Heart right ventricle (tissue), 16 donors: ENCODE results near the gene MBL2. TPM values are rescaled to one million over a fixed set of nuclear protein-coding genes. Genes with fewer than 3 reads are reported as not detected.

Experiments used
- ATAC-seq, 8 donors: fragments of 200-7000 bp; cut with Tn5 transposase; one replicate each; pipeline ENCODE4 v1.9.1; 2020; ENCODE audit warnings: mild to moderate bottlenecking in 8 of 8, moderate library complexity in 8 of 8, moderate number of reproducible peaks in 1 of 8
- DNase-seq, 2 donors: peaks; one replicate each; pipeline ENCODE4 v3.0.0-alpha.2; 2020
- H3K27ac ChIP-seq, 10 donors: fragments of 200-600 bp; sonication (generic) in 2 of 10; one replicate each; pipeline versions ENCODE4 v1.5.0 to v1.8.0; 2020 to 2022; ENCODE audit warnings: mild to moderate bottlenecking in 3 of 10
- H3K27me3 ChIP-seq, 7 donors: fragments of 200-600 bp; one replicate each; pipeline ENCODE4 v1.8.0; 2021 to 2022; ENCODE audit warnings: mild to moderate bottlenecking in 2 of 7
- H3K36me3 ChIP-seq, 9 donors: fragments of 200-600 bp; sonication (generic) in 1 of 9; one replicate each; pipeline versions ENCODE4 v1.5.0 to v1.8.0; 2020 to 2022; ENCODE audit warnings: mild to moderate bottlenecking in 2 of 9
- H3K4me1 ChIP-seq, 9 donors: fragments of 200-600 bp; sonication (generic) in 1 of 9; one replicate each; pipeline versions ENCODE4 v1.5.0 to v1.8.0; 2020 to 2022; ENCODE audit warnings: mild to moderate bottlenecking in 4 of 9
- H3K4me3 ChIP-seq, 10 donors: fragments of 200-600 bp; sonication (generic) in 2 of 10; one replicate each; pipeline versions ENCODE4 v1.5.0 to v1.8.0; 2020 to 2022; ENCODE audit warnings: mild to moderate bottlenecking in 7 of 10, moderate library complexity in 2 of 10
- H3K9me3 ChIP-seq, 11 donors: fragments of 200-600 bp in 10 of 11; sonication (generic) in 2 of 11; one replicate each; pipeline versions ENCODE4 v1.5.0 to v1.8.0; 2013 to 2022; ENCODE audit warnings: mild to moderate bottlenecking in 2 of 11, control low read depth in 1 of 11, moderate library complexity in 1 of 11
- WGBS, 2 donors: extraction: QIAGEN DNeasy Blood & Tissue Kit; methylation state at CpG; one replicate each; pipeline ENCODE4 v1.1.7; 2013; ENCODE audit warnings: inconsistent platforms in 1 of 2; 5-methylcytosine and 5-hydroxymethylcytosine counted together
- intact Hi-C, 10 donors: fragments of 100-400 bp; cut with DNase I; formaldehyde crosslinking; loops; one replicate each; pipeline versions ENCODE4 v1.11.1 to v1.14.2; 2022
- long read RNA-seq, 3 donors: library from polyadenylated mRNA; unstranded; transcript quantifications; one replicate each; pipeline ENCODE4 v2.0.0, GENCODE V29; 2020 to 2021
- polyA plus RNA-seq, 2 donors: library from polyadenylated mRNA; stranded (reverse); fragments of 200-250 nt; gene quantifications; one replicate each; pipeline ENCODE4 v1.2.3, GENCODE V29; 2013
- total RNA-seq, 10 donors: library from RNA; stranded (reverse); fragmentation: NEBNext Ultra II Directional in 3 of 10; extraction: Animal tissue kit (Norgen Biotek cat#: 25700) in 3 of 10; gene quantifications; one replicate each; pipeline versions ENCODE4 v1.2.1 to v1.2.4, GENCODE V29; 2021 to 2023
- TF ChIP-seq, protein P1 (sequence below), 9 donors: fragments of 200-600 bp; sonication (generic) in 2 of 9; IDR thresholded peaks; one replicate each; pipeline versions ENCODE4 v1.5.0 to v1.8.0; 2021 to 2022; ENCODE audit warnings: antibody characterized with exemption in 9 of 9, mild to moderate bottlenecking in 5 of 9, moderate library complexity in 1 of 9
- donor health status: Arrhythmogenic right ventricular cardiomyopathy.
- donor health status: ischemic (EF 13 %, LVEDD 7.1; RV severe dilation, severe dysfunction).
- donor health status: healthy with polysubstance abuse.
- donor health status: DM: no; HTN: yes; CAD: no.
- donor health status: DM: no; HTN: no; CAD: no.
- donor health status: ischemic (EF 25% LVEDD 6.9; RV normal size, moderate dysfunction).
- donor health status: ischemic (EF 25% LVEDD 5.7; RV mildly dilated, moderate dysfunction).
- donor health status: healthy.
- donor health status: DM: yes; HTN: yes; CAD: no.
- donor health status: Ischemic cardiomyopathy.
- donor health status: ischemic (EF 35%, LVEDD 5.7; RV mildly dilated, moderate dysfunction).
- donor health status: nonischemic (EF 11% LVEDD 7.7; RV severe dilation, severe dysfunction).
- donor health status: DM: yes; HTN: yes; CAD: no.
- donor health status: PGD.
- donor health status: ischemic (EF 29% LVEDD 5.4; RV normal size, mild dysfunction).
- donor health status: nonischemic (EF 23%, LVEDD 6.1; RV moderate dilation, normal function).

The MBL2 gene
- total RNA-seq (not detected), polyA plus RNA-seq (not detected)
- long read RNA-seq, donor 1: 0 reads
- long read RNA-seq, donor 2: 0 reads
- long read RNA-seq, donor 3: 0 reads

DNA sequence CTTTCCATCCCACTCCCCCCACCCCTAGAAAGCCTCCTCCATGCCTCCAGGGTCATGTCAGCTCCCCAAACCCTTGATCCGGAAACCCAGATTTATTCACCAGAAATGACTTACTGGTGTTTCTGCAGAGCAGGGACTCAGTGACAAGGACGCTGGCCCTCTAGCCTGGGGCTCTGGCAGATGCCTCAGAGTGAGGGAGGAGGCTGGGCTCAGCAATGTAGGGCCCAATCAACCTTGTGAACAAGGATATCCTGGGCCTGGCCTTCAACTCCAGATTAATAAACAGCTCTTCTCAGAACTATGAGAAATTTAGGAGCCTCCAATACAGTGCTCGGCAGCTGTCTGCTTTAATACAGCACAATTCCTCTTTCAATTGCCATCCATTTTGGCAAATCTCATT, at the start of gene MBL2:
MBL2 (minus strand) TSS at position 162 of the 400 bp plus-strand sequence. CDS start 1,149 bp downstream, outside the sequence.
- Histone ChIP-seq H3K9me3 (no peaks in the 10 kb centered on the region), H3K36me3 (no peaks in the 10 kb centered on the region), H3K4me1 (no peaks in the 10 kb centered on the region), H3K4me3 (no peak within 1 kb of the TSS), H3K27me3 (no peaks in the 10 kb centered on the region), H3K27ac (no peak within 1 kb of the TSS)
- WGBS, 2 donors: 82 to 86% methylated on average over 3 of the region's 3 CpGs
- ATAC-seq (no peak), DNase-seq (no peak)
- TF ChIP-seq, protein P1, sequence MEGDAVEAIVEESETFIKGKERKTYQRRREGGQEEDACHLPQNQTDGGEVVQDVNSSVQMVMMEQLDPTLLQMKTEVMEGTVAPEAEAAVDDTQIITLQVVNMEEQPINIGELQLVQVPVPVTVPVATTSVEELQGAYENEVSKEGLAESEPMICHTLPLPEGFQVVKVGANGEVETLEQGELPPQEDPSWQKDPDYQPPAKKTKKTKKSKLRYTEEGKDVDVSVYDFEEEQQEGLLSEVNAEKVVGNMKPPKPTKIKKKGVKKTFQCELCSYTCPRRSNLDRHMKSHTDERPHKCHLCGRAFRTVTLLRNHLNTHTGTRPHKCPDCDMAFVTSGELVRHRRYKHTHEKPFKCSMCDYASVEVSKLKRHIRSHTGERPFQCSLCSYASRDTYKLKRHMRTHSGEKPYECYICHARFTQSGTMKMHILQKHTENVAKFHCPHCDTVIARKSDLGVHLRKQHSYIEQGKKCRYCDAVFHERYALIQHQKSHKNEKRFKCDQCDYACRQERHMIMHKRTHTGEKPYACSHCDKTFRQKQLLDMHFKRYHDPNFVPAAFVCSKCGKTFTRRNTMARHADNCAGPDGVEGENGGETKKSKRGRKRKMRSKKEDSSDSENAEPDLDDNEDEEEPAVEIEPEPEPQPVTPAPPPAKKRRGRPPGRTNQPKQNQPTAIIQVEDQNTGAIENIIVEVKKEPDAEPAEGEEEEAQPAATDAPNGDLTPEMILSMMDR (IDR thresholded peaks at IDR 0.05): no peak
- intact Hi-C loops: no loop called here

DNA sequence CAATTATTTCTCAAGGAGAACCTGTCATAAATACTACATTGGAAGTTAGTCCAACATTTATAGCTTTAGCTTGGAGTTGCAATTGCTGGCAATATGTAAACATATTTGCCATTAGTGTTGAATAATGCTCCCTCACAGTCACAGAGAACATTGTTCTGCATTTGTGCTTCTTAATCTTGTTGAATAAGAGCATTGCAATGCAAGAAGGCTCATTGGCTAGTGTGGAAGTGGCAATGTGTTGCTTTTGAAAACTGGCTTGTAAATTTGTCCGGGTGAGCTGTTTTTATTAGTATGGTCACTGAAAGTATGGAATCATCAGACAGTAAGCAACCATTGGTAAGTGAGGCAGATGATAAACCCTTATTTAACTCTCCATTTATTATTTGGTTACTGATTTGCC, 47.7 kb upstream of the MBL2 start:
- Histone ChIP-seq H3K27ac (no peak overlapping the region), H3K36me3 (no peaks in the 10 kb centered on the region), H3K4me3 (no peak overlapping the region), H3K27me3 (no peaks in the 10 kb centered on the region), H3K9me3 (no peaks in the 10 kb centered on the region), H3K4me1 (no peaks in the 10 kb centered on the region)
- ATAC-seq (no peak), DNase-seq (no peak)
- WGBS, 2 donors: 70 to 76% methylated on average over 1 of the region's 1 CpG
- intact Hi-C loops: no loop called here
- TF ChIP-seq, protein P1 (IDR thresholded peaks at IDR 0.05): no peak

DNA sequence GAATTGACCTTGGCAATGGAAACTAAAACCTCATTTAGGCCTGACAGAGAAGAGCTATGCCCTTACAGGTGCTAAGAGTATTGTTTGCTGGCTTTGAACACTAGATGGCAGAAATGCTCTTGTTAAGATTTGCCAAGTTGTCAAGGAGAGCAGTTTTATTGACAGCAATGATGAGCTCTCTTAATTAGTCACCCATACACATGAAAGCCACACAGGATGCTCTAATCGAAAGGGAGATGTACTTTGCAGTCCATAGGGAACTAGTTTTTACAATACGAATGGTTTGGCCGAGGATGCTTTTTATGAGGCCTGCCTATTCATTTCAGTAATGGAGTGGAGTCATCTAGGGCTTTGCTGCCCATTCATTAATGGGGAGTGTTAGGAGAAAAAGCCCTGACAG, 45.4 kb upstream of the MBL2 start:
- peak in 2 of 8 donors; percentile 52 to 73 for ATAC-seq
- Histone ChIP-seq H3K27me3 (no peaks in the 10 kb centered on the region), H3K4me1 (no peaks in the 10 kb centered on the region), H3K36me3 (no peaks in the 10 kb centered on the region), H3K27ac (no peak overlapping the region), H3K9me3 (no peaks in the 10 kb centered on the region), H3K4me3 (no peak overlapping the region)
- WGBS, 2 donors: 34 to 40% methylated on average over 3 of the region's 3 CpGs
- TF ChIP-seq, protein P1 (IDR thresholded peaks at IDR 0.05): peak in 8 of 9 donors; percentile 6 to 58 (median 48)
- intact Hi-C loops: no loop called here
- no peak for DNase-seq

DNA sequence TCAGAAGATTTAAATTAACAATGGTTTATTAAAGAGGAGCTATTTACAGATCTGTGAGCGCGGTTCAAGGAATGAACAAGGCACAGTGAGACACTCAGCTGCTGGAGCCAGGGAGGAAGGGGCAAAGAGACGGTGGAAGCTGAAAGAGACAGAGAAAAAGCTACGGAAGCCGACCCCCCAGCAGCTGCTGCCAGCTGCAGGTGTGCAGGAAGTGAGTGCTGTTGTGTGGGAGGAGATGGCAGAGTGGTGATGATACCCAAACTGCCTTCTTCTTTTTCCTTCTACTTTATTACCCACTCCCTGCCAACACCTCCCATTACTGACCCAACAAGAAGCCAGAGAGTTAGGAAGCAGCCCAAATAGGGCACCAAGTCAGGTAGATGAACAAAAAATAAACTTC, 41.9 kb upstream of the MBL2 start:
- 67 to 75% methylated on average over 5 of the region's 5 CpGs for WGBS, 2 donors
- Histone ChIP-seq H3K27me3 (no peaks in the 10 kb centered on the region), H3K9me3 (peaks cover 0 to 6% (median 0%) of the 10 kb centered on the region in 11 donors), H3K4me3 (no peak overlapping the region), H3K4me1 (no peaks in the 10 kb centered on the region), H3K27ac (no peak overlapping the region), H3K36me3 (no peaks in the 10 kb centered on the region)
- intact Hi-C loops: no loop called here
- DNase-seq: no peak
- ATAC-seq: no peak
- TF ChIP-seq, protein P1 (IDR thresholded peaks at IDR 0.05): no peak
